Brain microvascular endothelial cell (primary cell): ENCODE data around the gene KLF14.

Experiments
- DNase-seq: peaks from one replicate; pipeline ENCODE4 v3.0.0-alpha.2; 2020
- H3K27ac ChIP-seq: fragments of 250-450 bp; sonication (Bioruptor Pico); 2 replicates; pipeline ENCODE4 v1.5.1; 2020; ENCODE audit warnings: mild to moderate bottlenecking, moderate library complexity
- H3K27me3 ChIP-seq: fragments of 250-450 bp; sonication (Bioruptor Pico); replicated peaks from 2 replicates; pipeline ENCODE4 v1.5.1; 2020; ENCODE audit warnings: mild to moderate bottlenecking
- H3K36me3 ChIP-seq: fragments of 250-450 bp; sonication (Bioruptor Pico); replicated peaks from 2 replicates; pipeline ENCODE4 v1.5.1; 2020; ENCODE audit warnings: mild to moderate bottlenecking
- H3K4me3 ChIP-seq: 2 replicates; pipeline ENCODE4 v1.5.1; 2011; ENCODE audit warnings: low read depth, mild to moderate bottlenecking, control low read depth, low read length, moderate library complexity
- CTCF ChIP-seq: IDR thresholded peaks from 2 replicates; pipeline ENCODE4 v1.5.1; 2011; ENCODE audit warnings: low read depth, mild to moderate bottlenecking, moderate library complexity, low read length, control low read depth, inconsistent platforms; ENCODE audit errors: missing control alignments
- in situ Hi-C: cut with HindIII; loops from 2 replicates; pipeline ENCODE4 v1.10.0; 2017; ENCODE audit warnings: low sequenced_read_pairs, low pct_ligation_motif_present

KLF14 gene

GRCh38 chr7:130723784-130724183 lies 10.2 kb downstream of the KLF14 start:
- no peak for TF ChIP-seq CTCF
- in situ Hi-C loops, result no loop called here
- H3K27me3 ChIP-seq, result peaks cover 3% of the 10 kb centered on the region

GRCh38 chr7:130721486-130722277 lies 12.3 kb downstream of the KLF14 start:
- Histone ChIP-seq H3K4me3 (no peak overlapping the region), H3K27me3 (peaks cover 3% of the 10 kb centered on the region), H3K27ac (no peak overlapping the region), H3K36me3 (no peaks in the 10 kb centered on the region)
- in situ Hi-C loops, result no loop called here
- peak; percentile 85 for DNase-seq
- peak; percentile 86 for TF ChIP-seq CTCF

More at GRCh38 chr7:130723784-130724183, 10.2 kb downstream of the KLF14 start:
- Histone ChIP-seq H3K27ac (no peak overlapping the region), H3K4me3 (no peak overlapping the region), H3K36me3 (no peaks in the 10 kb centered on the region)
- DNase-seq, result no peak

GRCh38 chr7:130719541-130719940 lies 14.5 kb downstream of the KLF14 start:
- Histone ChIP-seq H3K27ac (no peak overlapping the region), H3K27me3 (peaks cover 3% of the 10 kb centered on the region), H3K36me3 (no peaks in the 10 kb centered on the region), H3K4me3 (no peak overlapping the region)
- in situ Hi-C loops, result no loop called here
- no peak for TF ChIP-seq CTCF
- no peak for DNase-seq

- DNase-seq, result no peak
- in situ Hi-C loops, result no loop called here
- Histone ChIP-seq H3K27ac (no peak overlapping the region), H3K36me3 (no peaks in the 10 kb centered on the region), H3K4me3 (no peak overlapping the region), H3K27me3 (no peaks in the 10 kb centered on the region)
- TF ChIP-seq CTCF, result no peak
These were observed 21.6 kb downstream of the KLF14 start for GRCh38 chr7:130712416-130712815.

- no peak for DNase-seq
- H3K4me3 ChIP-seq, result no peak overlapping the region
- no peak overlapping the region for H3K27ac ChIP-seq
- no peaks in the 10 kb centered on the region for H3K27me3 ChIP-seq
- in situ Hi-C loops, result no loop called here
- TF ChIP-seq CTCF, result no peak
- H3K36me3 ChIP-seq, result no peaks in the 10 kb centered on the region
These were observed 25.2 kb downstream of the KLF14 start for GRCh38 chr7:130708766-130709165.

- Histone ChIP-seq H3K27me3 (no peaks in the 10 kb centered on the region), H3K36me3 (no peaks in the 10 kb centered on the region), H3K4me3 (no peak overlapping the region), H3K27ac (no peak overlapping the region)
- TF ChIP-seq CTCF, result no peak
- in situ Hi-C loops, result no loop called here
- no peak for DNase-seq
These were observed 26.0 kb downstream of the KLF14 start for GRCh38 chr7:130708001-130708400.
